HG02678 (cell line): Measurements from ENCODE around the gene LILRB5.
"Not testable (repeated sequence)": the region's sequence is repeated elsewhere in the genome, so short reads cannot be mapped to it uniquely, and the experiment has no call there.

Experiments used
- ATAC-seq: cut with Tn5 transposase; IDR thresholded peaks from one replicate; pipeline ENCODE4 v1.9.1; 2021; ENCODE audit warnings: mild to moderate bottlenecking, moderate library complexity; ENCODE audit not compliant: unreplicated experiment

Gene LILRB5

DNA sequence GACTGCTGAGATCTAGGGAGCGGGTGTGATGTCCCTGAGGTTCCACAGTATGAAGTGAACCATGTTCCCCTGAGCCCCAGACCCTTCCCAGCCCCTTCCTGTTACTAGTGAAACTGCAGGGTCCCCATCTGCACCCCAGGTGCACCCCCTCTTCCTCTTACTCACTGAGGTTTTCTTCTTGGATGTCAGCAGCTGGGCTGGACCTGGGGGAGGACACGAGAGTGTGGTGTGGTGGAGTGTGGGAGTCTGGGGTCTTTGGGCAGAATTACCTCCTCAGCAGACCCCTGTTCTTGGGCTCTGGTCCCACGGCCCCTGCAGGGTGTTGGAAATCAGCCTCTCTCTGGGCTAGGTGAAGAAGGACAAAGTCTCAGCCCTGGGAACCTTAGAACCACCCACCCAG lies 11.1 kb downstream of the LILRB5 start:
- no peak for ATAC-seq

DNA sequence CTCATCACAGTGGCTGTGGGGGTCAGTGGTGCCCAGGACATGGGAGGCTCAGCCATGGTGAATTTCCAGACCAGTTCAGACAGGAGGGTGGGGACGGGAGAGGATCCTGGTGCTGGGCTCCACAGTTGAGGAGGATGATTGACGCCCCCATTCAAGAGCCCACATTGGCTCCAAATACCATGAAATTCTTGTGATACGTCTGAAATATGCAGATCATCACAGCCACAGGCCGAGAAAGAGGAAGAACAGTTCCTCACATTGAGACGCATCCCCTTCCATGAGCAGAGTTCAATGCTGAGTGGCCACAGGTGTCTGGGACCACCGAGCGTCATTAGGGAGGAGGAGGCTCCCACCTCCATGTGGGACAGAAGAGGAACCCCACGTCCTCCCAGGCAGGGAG lies 13.3 kb downstream of the LILRB5 start:
- ATAC-seq, result not testable (repeated sequence)

DNA sequence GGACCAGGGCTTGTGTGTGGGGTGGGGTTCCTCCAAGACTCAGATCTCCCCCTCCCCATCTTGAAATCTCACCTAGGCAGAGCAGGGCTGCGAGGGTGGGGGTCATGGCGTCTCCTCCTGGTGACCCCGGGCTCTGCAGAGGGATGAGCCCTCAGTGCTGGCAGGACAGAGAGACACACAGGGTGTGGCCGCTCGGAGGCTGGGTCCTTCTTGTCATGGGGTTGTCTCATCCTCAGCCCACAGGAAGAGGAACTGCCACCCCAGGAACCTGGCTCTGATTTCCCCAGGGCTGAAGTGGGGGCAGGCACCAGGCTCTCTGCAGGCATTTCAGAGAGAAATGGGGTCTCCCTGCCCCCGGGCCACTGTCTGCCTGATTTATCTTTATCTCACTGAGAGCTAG lies 14.4 kb downstream of the LILRB5 start, which contains the start of gene LILRA6:
TSS of gene LILRA6 (minus strand) at position 145 of the 400 bp plus-strand sequence.
- ATAC-seq, result not testable (repeated sequence)

DNA sequence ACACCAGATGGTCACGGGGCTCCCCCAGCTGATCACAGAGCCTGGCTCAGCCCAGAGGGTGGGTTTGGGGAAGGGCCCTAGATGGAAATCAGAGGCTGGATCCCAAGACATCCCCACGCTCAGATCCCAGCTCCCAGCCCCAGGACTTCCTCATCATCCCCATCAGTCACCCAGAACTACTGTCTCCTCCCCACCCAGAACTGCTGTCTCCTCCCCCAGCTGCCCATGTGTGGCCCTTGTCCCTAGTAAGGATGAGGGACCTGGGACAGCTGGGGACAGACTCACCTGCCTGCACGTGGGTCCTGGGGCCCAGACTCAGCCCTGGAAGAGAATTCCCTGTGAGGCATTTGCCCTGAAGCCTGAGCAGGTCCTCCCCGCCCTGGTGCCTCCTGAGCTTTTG lies 14.8 kb downstream of the LILRB5 start:
- ATAC-seq, result not testable (repeated sequence)

DNA sequence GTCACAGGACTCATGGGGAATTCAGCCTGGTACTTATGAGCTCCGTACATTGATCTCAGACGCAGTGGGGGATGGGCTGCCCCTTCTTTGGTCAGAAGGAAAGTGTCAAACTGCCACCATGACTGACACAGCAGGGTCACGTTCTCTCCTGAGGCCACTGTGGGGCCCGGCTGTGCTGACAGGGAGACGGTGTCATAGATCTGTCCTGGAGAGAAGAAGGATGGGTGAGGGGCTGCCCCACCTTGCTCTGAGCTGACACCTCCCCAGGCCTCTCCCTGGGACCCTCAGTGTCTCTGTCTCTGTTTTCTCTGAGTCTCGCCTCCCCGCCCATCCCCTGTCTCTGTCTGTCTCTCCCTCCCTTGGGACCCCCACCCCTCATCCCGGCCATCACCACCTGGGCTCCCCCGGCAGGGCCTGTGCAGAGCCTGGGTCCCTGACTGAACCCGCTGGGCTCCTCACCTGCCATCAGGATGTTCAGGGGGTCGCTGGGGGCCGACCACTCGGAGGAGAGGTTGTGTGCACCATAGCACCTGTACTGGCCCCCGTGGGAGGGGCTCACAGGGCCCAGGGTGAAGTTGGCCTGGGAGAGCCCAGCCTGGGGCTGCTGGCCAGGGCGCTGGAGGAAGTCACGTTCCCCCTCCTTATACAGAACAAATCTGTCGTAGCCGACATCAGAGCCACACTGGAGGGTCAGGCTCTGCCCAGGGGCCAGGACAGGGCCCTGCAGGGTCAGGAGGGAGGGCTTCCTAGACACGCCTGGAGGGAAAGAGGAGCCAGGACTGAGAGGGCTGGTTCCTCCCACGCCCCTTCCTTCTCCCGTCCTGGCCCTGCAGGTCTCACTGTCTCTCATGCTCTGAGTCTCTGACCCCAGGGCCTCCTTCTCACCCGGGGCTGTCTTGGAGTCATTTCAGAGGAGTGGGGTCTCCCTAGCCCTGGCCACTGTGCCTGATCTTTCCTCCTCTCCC lies 16.4 kb downstream of the LILRB5 start:
- not testable (repeated sequence) for ATAC-seq

DNA sequence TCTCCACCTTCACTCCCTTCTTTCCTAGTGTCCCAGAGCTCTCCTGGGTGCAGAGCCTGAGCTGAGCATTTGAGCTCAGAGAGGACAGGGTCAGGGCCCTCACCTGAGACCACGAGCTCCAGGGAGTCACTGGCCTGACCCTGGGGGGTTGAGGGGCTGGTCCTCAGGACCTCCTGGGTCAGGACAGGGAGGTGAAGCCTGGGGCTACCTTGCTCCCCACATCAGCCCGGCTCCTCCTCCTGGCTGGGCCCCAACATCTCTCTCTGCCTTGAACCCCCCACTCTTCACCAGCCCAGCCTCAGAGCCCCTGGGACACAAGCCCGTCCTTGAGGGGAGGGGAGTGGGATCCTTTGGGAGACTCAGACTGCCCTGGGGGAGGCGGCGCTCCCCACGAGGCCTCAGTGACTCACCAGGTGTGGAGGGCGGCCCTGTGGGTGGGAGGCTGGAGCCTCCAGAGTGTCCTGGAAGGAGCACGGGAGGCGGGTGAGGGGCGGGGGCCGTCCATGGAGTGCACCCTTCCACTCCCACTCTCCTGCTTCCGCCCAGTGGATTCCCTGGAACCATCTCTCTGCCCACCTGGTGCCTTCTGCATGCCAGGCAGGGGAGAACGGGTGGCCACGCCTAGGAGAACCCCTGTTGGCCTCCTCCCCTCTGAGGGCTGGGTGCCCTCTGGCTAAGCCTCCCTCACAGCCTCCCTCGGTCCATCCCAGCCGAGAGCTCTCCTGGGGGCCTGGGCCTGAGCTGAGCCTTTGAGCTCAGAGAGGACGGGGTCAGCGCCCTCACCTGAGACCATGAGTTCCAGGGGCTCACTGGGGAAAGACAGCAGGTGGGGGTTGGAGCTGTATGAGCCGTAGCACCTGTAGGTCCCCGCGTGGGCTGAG lies 17.3 kb downstream of the LILRB5 start:
- not testable (repeated sequence) for ATAC-seq

DNA sequence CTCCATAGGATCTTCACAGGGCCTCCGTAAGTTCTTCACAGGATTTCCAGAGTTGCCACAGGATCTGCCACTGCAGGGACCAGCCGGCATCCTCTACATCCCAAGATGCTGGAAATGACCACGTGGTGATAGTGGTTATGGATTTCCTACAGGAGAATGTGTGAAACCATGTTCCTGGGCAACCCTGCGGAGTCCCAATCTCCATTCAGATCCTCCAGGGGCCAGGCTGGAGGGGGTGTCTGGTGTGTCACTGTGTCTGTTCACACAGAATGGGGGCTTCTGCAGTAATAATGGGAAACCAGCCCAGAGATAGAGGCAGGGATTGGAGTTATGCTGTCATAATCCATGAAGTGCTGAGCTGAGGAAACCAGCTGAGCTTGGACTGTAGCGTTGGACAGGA lies 23.1 kb downstream of the LILRB5 start:
- no peak for ATAC-seq

DNA sequence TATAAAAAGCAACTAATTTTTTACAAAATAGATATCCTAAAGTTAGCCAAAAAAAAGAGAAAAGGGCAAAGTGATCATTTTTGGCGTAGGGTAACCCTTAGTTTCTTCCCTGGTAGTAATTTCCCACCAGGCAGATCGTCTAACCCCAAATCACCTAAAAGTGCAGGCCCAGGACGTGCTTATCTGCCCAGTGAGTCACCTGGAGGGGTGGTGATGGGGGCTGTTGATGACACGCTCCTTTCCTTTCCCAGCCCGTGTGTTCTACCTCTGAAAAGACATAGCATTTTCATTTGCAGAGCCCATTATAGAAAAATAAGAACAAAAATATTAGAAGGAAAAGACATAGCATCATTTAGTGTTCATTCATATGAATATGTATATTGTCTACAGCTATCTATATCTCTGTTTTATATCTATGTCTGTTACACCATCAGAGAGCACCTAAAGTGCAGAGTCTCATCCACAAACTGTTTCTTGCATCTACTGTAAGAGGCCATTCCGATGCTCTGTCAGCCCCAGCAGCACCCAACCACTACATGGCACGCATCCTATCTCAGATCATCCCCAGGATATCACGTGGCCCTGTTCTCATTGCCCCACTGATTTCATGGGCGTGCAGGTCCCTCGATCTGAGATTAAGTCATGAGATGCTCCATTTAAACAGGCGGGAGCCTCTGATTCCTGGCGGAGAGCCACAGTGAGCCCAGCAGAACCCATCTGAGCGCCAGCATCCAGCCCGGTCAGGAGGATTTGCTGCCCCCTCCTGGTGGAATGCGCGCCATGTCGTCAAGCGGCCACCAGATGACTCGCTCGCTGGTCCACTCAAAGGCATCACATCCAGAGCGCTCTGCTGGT lies 25.8 kb downstream of the LILRB5 start:
- peak; percentile 81 for ATAC-seq

DNA sequence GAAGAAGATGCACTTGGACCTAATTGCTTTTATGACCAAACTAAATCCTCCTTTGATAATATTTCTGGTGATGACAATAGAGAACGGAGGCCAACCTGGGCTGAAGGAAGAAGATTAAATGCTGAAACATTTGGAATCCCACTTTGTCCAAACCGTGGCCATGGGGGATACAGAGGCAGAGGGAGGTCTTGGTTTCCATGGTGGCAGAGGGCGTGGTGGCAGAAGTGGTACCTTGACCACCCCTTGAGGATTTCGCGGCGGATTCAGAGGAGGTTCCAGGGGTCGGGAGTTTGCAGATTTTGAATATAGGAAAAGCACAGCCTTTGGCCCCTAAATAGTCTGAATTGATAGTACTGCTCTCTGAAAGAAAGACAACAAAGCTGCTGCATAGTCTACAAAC lies 27.0 kb downstream of the LILRB5 start:
- ATAC-seq, result no peak

DNA sequence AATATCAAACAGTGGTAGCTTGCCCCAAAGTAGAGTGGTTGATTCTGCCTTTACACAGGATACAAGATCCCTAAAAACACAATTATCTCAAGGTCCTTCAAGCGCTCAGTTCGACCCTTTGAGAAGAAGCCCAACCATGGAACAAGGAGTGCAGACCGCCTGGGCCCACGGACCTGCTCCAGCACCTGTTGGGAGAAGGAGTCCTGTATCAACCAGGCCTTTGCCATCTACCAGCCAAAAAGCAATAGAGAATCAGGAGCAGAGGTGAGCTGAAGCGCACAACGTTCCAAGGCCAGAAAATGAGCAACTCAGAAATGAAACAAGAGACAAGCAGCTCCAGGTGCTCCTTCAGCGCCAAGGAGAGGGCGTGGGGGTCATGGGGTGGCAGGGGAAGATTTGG lies 27.9 kb downstream of the LILRB5 start:
- ATAC-seq, result no peak

DNA sequence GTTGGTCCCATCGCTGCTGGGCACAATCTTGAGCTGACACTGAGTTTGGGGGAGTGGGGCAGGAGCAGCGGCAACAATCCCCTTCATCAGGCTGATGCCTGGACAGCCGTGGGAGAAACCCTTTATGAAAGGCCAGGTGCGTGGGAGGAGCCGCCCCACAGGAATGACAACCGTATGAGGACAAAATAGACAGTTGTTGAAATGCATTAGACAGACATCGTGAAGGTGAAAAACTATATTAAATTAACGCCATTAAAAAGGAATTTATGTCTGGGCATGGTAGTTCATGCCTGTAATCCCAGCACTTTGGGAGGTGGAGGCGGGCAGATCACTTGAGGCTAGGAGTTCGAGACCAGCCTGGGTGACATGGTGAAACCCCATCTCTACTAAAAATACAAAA lies 32.5 kb downstream of the LILRB5 start:
- ATAC-seq, result not testable (repeated sequence)

DNA sequence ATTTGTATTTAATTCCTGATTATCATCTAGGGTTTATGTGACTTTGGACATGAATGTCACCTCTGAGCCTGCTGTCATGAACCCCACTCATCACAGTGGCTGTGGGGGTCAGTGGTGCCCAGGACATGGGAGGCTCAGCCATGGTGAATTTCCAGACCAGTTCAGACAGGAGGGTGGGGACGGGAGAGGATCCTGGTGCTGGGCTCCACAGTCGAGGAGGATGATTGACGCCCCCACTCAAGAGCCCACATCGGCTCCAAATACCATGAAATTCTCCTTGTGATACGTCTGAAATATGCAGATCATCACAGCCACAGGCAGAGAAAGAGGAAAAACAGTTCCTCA lies 33.2 kb downstream of the LILRB5 start:
- ATAC-seq, result not testable (repeated sequence)

DNA sequence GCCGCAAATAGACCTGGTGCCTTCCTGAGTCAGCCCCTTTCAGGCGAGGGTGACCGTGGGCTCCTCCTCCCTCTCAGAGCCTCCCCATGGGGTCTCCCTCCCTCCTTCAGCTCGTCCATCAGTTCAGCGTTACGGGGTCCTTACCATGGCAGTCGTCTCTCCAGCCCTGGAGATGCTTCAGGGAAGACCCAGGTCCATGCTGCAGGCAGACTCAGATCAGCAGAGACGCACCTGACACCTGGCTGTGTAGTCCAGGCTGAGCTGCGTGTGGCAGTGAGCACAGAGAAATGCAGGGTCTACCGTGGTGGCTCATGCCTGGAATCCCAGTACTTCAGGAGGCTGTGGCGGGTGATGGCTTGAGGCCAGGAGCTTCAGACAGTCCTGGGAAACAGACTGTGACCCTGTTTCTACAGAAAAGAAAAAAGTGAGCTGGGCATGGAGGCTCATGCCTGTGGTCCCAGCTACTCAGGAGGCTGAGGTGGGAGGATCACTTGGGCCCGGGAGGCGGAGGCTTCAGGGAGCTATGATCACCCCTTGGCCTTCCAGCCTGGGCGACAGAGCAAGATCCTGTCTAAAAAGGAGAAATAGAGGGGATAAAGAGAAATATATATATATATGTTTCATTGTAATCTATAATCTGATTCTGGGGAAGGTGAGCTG lies 33.7 kb downstream of the LILRB5 start:
- not testable (repeated sequence) for ATAC-seq

DNA sequence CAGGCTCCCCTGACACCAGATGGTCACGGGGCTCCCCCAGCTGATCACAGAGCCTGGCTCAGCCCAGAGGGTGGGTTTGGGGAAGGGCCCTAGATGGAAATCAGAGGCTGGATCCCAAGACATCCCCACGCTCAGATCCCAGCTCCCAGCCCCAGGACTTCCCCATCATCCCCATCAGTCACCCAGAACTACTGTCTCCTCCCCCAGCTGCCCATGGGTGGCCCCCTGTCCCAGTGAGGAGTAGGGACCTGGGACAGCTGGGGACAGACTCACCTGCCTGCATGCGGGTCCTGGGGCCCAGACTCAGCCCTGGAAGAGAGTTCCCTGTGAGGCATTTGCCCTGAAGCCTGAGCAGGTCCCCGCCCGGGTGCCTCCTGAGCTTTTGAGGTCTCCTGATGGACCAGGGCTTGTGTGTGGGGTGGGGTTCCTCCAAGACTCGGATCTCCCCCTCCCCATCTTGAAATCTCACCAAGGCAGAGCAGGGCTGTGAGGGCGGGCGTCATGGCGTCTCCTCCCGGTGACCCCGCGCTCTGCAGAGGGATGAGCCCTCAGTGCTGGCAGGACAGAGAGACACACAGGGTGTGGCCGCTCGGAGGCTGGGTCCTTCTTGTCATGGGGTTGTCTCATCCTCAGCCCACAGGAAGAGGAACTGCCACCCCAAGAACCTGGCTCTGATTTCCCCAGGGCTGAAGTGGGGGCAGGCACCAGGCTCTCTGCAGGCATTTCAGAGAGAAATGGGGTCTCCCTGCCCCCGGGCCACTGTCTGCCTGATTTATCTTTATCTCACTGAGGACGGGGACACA lies 34.4 kb downstream of the LILRB5 start, which contains the start of gene LILRB3:
TSS of gene LILRB3 (minus strand) at position 534 of the 803 bp plus-strand sequence. CDS start at position 503, 31 bp downstream.
- ATAC-seq, result not testable (repeated sequence)

DNA sequence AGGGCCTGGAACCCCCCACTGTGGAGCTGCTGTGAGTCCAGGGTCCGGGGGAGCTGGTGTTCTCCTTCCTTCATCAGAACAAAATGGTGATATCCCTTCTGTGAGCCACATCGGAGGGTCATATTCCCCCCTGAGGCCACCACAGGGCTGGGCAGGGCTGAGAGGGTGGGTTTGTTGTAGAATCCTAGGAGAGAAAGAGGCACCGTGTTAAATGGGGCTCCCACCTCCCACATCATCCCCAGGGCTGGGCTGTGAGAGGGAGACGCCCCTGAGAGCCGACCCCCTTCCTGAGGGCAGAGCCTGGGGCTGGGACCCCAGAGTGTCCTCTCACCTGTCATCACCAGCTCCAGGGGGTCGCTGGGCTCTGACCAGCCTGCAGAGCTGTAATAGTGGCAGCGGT lies 35.1 kb downstream of the LILRB5 start:
- ATAC-seq, result not testable (repeated sequence)

DNA sequence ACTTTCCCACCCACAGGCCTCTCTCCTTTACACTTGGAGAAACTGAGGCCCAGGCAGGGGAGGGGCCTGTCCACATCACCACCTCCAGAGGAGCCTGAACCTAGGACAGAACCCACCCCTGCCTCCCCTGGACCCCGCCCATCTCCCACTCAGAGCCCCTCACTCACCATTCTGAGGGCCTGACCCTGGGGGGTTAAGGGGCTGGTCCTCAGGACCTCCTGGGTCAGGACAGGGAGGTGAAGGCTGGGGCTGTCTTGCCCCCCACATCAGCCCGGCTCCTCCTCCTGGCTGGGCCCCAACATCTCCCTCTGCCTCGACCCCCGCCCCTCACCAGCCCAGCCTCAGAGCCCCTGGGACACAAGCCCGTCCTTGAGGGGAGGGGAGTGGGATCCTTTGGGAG lies 37.4 kb downstream of the LILRB5 start:
- not testable (repeated sequence) for ATAC-seq

DNA sequence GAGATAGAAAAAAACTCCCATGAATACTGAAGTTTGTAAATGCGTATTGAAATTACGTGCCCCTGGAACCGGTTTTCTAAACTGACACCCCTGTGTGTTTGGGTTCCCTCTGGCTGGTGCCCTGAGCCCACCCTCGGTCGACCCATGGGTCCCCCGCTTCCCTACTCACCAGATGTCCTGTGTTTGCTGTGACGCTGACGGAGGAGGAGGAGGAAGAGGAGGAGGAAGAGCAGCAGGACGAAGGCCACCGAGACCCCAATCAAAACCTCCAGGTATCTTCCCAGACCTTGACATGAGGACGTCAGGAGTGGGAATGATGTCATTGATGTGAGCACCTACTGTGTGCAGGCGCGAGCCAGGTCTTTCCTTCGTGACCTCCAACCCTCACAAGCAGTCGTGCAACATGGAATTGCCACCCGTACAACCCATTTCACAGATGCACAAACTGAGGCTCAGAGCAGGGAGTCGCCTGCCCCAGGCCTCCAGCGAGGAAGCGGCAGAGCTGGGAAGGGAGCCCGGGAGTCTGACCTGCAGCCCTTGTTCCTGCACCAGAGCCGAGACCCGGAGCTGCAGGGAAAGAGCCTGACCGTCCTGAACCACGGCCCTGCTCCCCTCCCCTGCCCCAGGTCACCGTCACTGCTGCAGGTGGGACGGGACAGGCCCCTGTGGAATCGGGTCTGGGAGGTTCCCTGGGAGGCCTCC lies 38.0 kb downstream of the LILRB5 start:
- ATAC-seq, result no peak

DNA sequence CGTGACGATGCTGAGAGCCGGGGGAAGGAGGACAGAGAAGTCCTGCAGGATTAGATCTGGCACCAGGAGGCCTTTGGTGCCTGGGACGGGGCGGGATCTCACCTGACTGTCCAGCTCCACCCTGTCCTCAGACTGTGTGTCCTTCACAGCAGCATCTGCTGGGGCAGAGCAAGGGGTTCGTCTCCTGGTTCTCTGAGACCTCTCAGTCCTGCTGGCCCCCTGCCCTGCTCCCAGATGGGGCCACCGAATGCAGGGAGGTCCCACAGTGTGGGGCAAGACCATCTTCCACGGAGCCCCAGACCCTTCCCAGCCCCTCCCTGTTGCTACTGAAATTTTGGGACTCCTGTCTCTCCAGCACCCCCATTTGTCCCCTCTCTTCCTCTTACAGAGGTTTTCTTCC lies 38.8 kb downstream of the LILRB5 start:
- ATAC-seq, result no peak
